ENCODE data around the gene CALD1.

DNA sequence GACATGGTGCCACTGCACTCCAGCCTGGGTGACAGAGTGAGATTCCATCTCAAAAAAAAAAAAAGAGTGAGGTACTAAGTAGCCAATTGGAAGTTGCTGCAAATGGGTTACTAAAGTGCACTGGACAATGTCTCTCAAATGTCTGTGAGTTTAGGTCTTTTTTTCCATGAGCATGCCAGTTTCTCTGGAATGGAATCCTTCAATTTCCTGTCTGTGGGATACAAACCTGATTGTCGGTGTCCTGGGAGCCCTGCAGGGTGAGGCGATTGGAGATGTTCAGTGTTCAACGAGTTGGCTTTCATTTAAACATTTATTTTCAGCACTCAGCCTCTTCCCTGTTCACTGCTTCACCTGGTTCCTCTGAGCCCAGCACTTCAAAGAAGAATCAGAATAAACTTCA is 5.3 kb upstream of the CALD1 start:
- TF ChIP-seq ZNF416 (CRISPR knock-in tag; IDR thresholded peaks at IDR 0.05) (no peak), TCF7 (CRISPR knock-in tag; IDR thresholded peaks at IDR 0.05; ENCODE audit: low read depth) (no peak), ETV6 (CRISPR knock-in tag; IDR thresholded peaks at IDR 0.05) (no peak)
- TF ChIP-seq, protein P1, sequence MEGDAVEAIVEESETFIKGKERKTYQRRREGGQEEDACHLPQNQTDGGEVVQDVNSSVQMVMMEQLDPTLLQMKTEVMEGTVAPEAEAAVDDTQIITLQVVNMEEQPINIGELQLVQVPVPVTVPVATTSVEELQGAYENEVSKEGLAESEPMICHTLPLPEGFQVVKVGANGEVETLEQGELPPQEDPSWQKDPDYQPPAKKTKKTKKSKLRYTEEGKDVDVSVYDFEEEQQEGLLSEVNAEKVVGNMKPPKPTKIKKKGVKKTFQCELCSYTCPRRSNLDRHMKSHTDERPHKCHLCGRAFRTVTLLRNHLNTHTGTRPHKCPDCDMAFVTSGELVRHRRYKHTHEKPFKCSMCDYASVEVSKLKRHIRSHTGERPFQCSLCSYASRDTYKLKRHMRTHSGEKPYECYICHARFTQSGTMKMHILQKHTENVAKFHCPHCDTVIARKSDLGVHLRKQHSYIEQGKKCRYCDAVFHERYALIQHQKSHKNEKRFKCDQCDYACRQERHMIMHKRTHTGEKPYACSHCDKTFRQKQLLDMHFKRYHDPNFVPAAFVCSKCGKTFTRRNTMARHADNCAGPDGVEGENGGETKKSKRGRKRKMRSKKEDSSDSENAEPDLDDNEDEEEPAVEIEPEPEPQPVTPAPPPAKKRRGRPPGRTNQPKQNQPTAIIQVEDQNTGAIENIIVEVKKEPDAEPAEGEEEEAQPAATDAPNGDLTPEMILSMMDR (IDR thresholded peaks at IDR 0.05): no peak
- TF ChIP-seq, protein P2, sequence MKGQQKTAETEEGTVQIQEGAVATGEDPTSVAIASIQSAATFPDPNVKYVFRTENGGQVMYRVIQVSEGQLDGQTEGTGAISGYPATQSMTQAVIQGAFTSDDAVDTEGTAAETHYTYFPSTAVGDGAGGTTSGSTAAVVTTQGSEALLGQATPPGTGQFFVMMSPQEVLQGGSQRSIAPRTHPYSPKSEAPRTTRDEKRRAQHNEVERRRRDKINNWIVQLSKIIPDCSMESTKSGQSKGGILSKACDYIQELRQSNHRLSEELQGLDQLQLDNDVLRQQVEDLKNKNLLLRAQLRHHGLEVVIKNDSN (CRISPR knock-in tag; IDR thresholded peaks at IDR 0.05): no peak

Data from WTC11 (cell line).